K562 (cell line): ENCODE results near the gene FZD1.

ENCODE experiments used
- POLR2AphosphoS5 ChIP-seq: IDR thresholded peaks from 2 replicates; pipeline ENCODE4 v1.6.1; 2011; ENCODE audit warnings: mild to moderate bottlenecking, low read depth, low read length, moderate library complexity; ENCODE audit not compliant: control insufficient read depth, insufficient read depth
- ZNF124 ChIP-seq: sonication (generic); formaldehyde crosslinking; IDR thresholded peaks from 2 replicates; pipeline ENCODE4 v1.8.1; 2022; ENCODE audit warnings: missing genetic modification reagents

GRCh38 chr7:91311839-91312238, 47.6 kb downstream of the FZD1 start:
- TF ChIP-seq ZNF124: no peak
- TF ChIP-seq POLR2AphosphoS5: no peak
